CD4-positive, alpha-beta T cell (primary cell): ENCODE data around the gene GPR142. TPM values are rescaled to one million over a fixed set of nuclear protein-coding genes. Genes with fewer than 3 reads are reported as not detected.

ENCODE experiments used
- ATAC-seq: fragments of 200-7000 bp; cut with Tn5 transposase; one replicate; pipeline ENCODE4 v1.10.0; 2022; ENCODE audit warnings: mild to moderate bottlenecking; ENCODE audit not compliant: poor library complexity
- CTCF ChIA-PET: fragments of 350-600 bp; sonication (Branson Sonifier 250); formaldehyde crosslinking; loops from one replicate; lab custom pipeline; 2021; ENCODE audit warnings: antibody characterized with exemption, inconsistent platforms; lab: Charles Lee
- POLR2A ChIA-PET: fragments of 350-600 bp; sonication (Branson Sonifier 250); formaldehyde crosslinking; loops from one replicate; lab custom pipeline; 2021; ENCODE audit warnings: antibody characterized with exemption, inconsistent platforms; lab: Charles Lee
- DNase-seq, 14 experiments: peaks; one replicate each; pipeline ENCODE4 v3.0.0-alpha.2; 2013 to 2020; ENCODE audit warnings: mixed read lengths in 2 of 14
- H3K27ac ChIP-seq, 2 donors: one replicate each; pipeline versions ENCODE4 v1.5.1 to v1.7.0; 2013; ENCODE audit warnings: low read length in 2 of 2, low read depth in 1 of 2, mild to moderate bottlenecking in 1 of 2
- H3K27me3 ChIP-seq, 2 experiments: 1 replicate in 1 of 2; 2 replicates in 1 of 2; pipeline versions ENCODE4 v1.6.1 to v1.7.0; 2013; ENCODE audit warnings: low read length in 2 of 2, control low read depth in 1 of 2, mild to moderate bottlenecking in 1 of 2, moderate library complexity in 1 of 2; ENCODE audit not compliant: insufficient read depth in 2 of 2, control insufficient read depth in 1 of 2
- H3K36me3 ChIP-seq: one replicate; pipeline ENCODE4 v1.6.1; 2013; ENCODE audit warnings: low read length, control low read depth; ENCODE audit not compliant: insufficient read depth
- H3K4me1 ChIP-seq: one replicate; pipeline ENCODE4 v1.6.1; 2013; ENCODE audit warnings: low read length, control low read depth; ENCODE audit not compliant: insufficient read depth
- H3K4me3 ChIP-seq: one replicate; pipeline ENCODE4 v1.5.1; 2013; ENCODE audit warnings: mild to moderate bottlenecking, low read length, moderate library complexity
- H3K9me3 ChIP-seq, 2 experiments: 1 replicate in 1 of 2; 2 replicates in 1 of 2; pipeline versions ENCODE4 v1.6.1 to v1.7.0; 2013; ENCODE audit warnings: low read length in 2 of 2, mild to moderate bottlenecking in 2 of 2, control low read depth in 1 of 2, moderate library complexity in 1 of 2; ENCODE audit not compliant: control insufficient read depth in 1 of 2, insufficient read depth in 1 of 2
- H3K27ac Mint-ChIP-seq: one replicate; pipeline ENCODE4 v1.8.0; 2020; ENCODE audit warnings: mixed read lengths
- H3K27me3 Mint-ChIP-seq: one replicate; pipeline ENCODE4 v1.8.0; 2021; ENCODE audit warnings: mixed read lengths
- H3K36me3 Mint-ChIP-seq: one replicate; pipeline ENCODE4 v1.8.0; 2021; ENCODE audit warnings: low read depth, mixed read lengths
- H3K4me1 Mint-ChIP-seq: one replicate; pipeline ENCODE4 v1.8.0; 2021; ENCODE audit warnings: low read depth, mixed read lengths
- H3K4me3 Mint-ChIP-seq: one replicate; pipeline ENCODE4 v1.8.0; 2020; ENCODE audit warnings: mild to moderate bottlenecking, mixed read lengths
- H3K9me3 Mint-ChIP-seq: one replicate; pipeline ENCODE4 v1.8.0; 2020; ENCODE audit warnings: mixed read lengths
- intact Hi-C, 2 experiments: fragments of 100-400 bp; cut with DNase I in 1 of 2; cut with micrococcal nuclease in 1 of 2; formaldehyde crosslinking; loops; one replicate each; pipeline versions ENCODE4 v1.15.1 to v1.9.0; 2023 to 2025; cut with DNase I, micrococcal nuclease
- total RNA-seq, 174 experiments: library from RNA in 2 of 174; stranded (reverse) in 2 of 174; gene quantifications; one replicate each; pipeline ENCODE4 v1.2.3 and lab custom pipeline; 2021 to 2026
- TF ChIP-seq, protein P1 (sequence below): fragments of 200-600 bp; IDR thresholded peaks from one replicate; pipeline ENCODE4 v1.8.0; 2022; ENCODE audit warnings: antibody characterized with exemption, mild to moderate bottlenecking

GPR142 gene
- total RNA-seq, 2 experiments from 2014 or later = not detected

DNA sequence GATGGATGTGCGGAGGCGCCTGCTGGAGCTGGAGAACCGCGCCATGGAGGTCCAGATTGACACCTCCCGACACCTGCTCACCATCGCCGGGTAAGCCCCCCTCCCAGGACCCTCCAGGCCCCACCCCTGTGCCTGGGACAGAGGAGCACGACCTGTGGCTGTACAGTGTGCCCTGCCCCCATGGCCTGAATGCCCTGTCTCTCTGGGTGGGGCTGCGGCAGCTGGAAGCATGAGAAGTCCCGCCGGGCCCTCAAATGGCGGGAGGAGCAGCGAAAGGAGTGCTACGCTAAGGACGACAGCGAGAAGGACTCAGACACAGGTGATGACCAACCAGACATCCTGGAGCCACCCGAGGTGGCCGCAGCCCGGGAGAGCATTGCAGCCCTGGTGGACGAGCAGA is 16.8 kb upstream of the GPR142 start:
- H3K9me3 Mint-ChIP-seq = no peaks in the 10 kb centered on the region
- no peaks in the 10 kb centered on the region for H3K4me1 Mint-ChIP-seq
- CTCF ChIA-PET = no interaction called here
- POLR2A ChIA-PET = no interaction called here
- TF ChIP-seq, protein P1, sequence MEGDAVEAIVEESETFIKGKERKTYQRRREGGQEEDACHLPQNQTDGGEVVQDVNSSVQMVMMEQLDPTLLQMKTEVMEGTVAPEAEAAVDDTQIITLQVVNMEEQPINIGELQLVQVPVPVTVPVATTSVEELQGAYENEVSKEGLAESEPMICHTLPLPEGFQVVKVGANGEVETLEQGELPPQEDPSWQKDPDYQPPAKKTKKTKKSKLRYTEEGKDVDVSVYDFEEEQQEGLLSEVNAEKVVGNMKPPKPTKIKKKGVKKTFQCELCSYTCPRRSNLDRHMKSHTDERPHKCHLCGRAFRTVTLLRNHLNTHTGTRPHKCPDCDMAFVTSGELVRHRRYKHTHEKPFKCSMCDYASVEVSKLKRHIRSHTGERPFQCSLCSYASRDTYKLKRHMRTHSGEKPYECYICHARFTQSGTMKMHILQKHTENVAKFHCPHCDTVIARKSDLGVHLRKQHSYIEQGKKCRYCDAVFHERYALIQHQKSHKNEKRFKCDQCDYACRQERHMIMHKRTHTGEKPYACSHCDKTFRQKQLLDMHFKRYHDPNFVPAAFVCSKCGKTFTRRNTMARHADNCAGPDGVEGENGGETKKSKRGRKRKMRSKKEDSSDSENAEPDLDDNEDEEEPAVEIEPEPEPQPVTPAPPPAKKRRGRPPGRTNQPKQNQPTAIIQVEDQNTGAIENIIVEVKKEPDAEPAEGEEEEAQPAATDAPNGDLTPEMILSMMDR = no peak
- no peak overlapping the region for H3K27ac ChIP-seq
- peaks cover 52% of the 10 kb centered on the region for H3K27me3 Mint-ChIP-seq
- ATAC-seq (no peak), DNase-seq (no peak)
- H3K4me1 ChIP-seq = peaks cover 17% of the 10 kb centered on the region
- no peaks in the 10 kb centered on the region for H3K36me3 ChIP-seq
- H3K36me3 Mint-ChIP-seq = no peaks in the 10 kb centered on the region
- H3K4me3 ChIP-seq = no peak overlapping the region
- H3K27me3 ChIP-seq = peaks cover 30 to 42% of the 10 kb centered on the region in 2 experiments
- intact Hi-C loops = loop anchor here (5.0 kb wide), 1 partner anchor 48 kb away; no protein-coding TSS in a partner anchor
- no peak overlapping the region for H3K27ac Mint-ChIP-seq
- no peak overlapping the region for H3K4me3 Mint-ChIP-seq
- H3K9me3 ChIP-seq = peaks cover 0 to 6% of the 10 kb centered on the region in 2 experiments

DNA sequence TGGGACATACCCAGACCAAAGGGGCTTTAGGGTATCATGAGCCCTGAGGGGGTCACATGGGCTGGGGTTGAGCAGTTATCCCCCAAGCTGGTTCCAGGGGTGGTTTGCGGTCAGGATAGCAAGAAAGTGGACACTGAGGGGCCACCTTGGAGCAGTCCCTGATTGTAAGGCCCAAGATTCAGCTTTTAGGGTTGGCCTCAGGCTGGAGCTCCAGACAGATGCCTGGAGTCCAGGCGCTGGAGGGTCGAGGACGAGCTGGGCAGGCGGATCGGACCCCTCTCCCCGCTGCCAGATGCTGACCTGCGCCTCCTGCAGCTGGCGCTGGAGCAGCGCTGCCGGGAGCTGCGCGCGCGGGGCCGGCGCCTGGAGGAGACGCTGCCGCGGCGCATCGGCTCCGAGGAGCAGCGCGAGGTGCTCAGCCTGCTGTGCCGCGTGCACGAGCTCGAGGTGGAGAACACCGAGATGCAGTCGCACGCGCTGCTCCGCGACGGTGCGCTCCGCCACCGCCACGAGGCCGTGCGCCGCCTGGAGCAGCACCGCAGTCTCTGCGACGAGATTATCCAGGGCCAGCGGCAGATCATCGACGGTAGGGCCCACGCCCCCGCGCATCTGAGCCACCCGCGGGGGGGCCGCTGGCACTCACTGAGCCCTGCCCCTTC is 15.6 kb upstream of the GPR142 start:
- peak; percentile 24 for ATAC-seq
- no peak overlapping the region for H3K27ac ChIP-seq
- H3K4me3 ChIP-seq = no peak overlapping the region
- Mint-ChIP-seq H3K4me1 (no peaks in the 10 kb centered on the region), H3K27me3 (peaks cover 60% of the 10 kb centered on the region), H3K36me3 (no peaks in the 10 kb centered on the region), H3K4me3 (no peak overlapping the region), H3K9me3 (no peaks in the 10 kb centered on the region), H3K27ac (no peak overlapping the region)
- H3K36me3 ChIP-seq = no peaks in the 10 kb centered on the region
- intact Hi-C loops = loop anchor here (5.0 kb wide), 1 partner anchor 49 kb away; no protein-coding TSS in a partner anchor
- peaks cover 39 to 54% of the 10 kb centered on the region in 2 experiments for H3K27me3 ChIP-seq
- TF ChIP-seq, protein P1 = no peak
- peak in 1 of 14 experiments; percentile 28 for DNase-seq
- peaks cover 0 to 6% of the 10 kb centered on the region in 2 experiments for H3K9me3 ChIP-seq
- peaks cover 20% of the 10 kb centered on the region for H3K4me1 ChIP-seq
- CTCF ChIA-PET = interaction anchor here (1.8 kb wide), 1 partner anchor 17 kb away, joined by 8 read pairs; no protein-coding TSS in a partner anchor
- POLR2A ChIA-PET = no interaction called here

- no peak for ATAC-seq
- intact Hi-C loops = loop anchor here (5.0 kb wide), 1 partner anchor 51 kb away; no protein-coding TSS in a partner anchor
- POLR2A ChIA-PET = no interaction called here
Measured at GRCh38 chr17:74353446-74354060, 13.8 kb upstream of the GPR142 start.

More at GRCh38 chr17:74353446-74354060, 13.8 kb upstream of the GPR142 start:
- Histone ChIP-seq H3K9me3 (peaks cover 0 to 6% of the 10 kb centered on the region in 2 experiments), H3K36me3 (no peaks in the 10 kb centered on the region), H3K4me3 (no peak overlapping the region), H3K4me1 (peaks cover 26% of the 10 kb centered on the region), H3K27me3 (peaks cover 49 to 70% of the 10 kb centered on the region in 2 experiments), H3K27ac (no peak overlapping the region)
- TF ChIP-seq, protein P1 = no peak
- H3K9me3 Mint-ChIP-seq = no peaks in the 10 kb centered on the region
- H3K4me3 Mint-ChIP-seq = no peak overlapping the region
- peaks cover 4% of the 10 kb centered on the region for H3K4me1 Mint-ChIP-seq
- CTCF ChIA-PET = interaction anchor here (1.8 kb wide), 1 partner anchor 15 kb away, joined by 8 read pairs; no protein-coding TSS in a partner anchor
- H3K36me3 Mint-ChIP-seq = no peaks in the 10 kb centered on the region
- H3K27me3 Mint-ChIP-seq = peaks cover 64% of the 10 kb centered on the region
- H3K27ac Mint-ChIP-seq = no peak overlapping the region
- DNase-seq = no peak
